ENCODE measurements around the gene CIB1. TPM values are rescaled to one million over a fixed set of nuclear protein-coding genes. Genes with fewer than 3 reads are reported as not detected.
"Not testable (repeated sequence)": the region's sequence is repeated elsewhere in the genome, so short reads cannot be mapped to it uniquely, and the experiment has no call there.

Gene CIB1
- total and polyA plus RNA-seq, 4 donors = 11.5 to 32.9 (median 29.0) TPM

- Histone ChIP-seq H3K36me3 (ENCODE audit: control insufficient read depth, insufficient read depth, low read length) (no peaks in the 10 kb centered on the region), H3K9me3 (ENCODE audit: control insufficient read depth, insufficient read depth, low read length) (no peaks in the 10 kb centered on the region), H3K4me3 (ENCODE audit: low read depth, low read length) (no peak overlapping the region), H3K27me3 (ENCODE audit: control insufficient read depth, insufficient read depth, low read length) (no peaks in the 10 kb centered on the region), H3K27ac (ENCODE audit: low read depth, low read length) (peak overlapping the region; percentile 15), H3K4me1 (ENCODE audit: control insufficient read depth, insufficient read depth, low read length) (peaks cover 55% of the 10 kb centered on the region)
- no peak for DNase-seq (ENCODE audit: low read depth in 4 of 6, low spot score in 6 of 6)
- WGBS (ENCODE audit: insufficient coverage) = 77% methylated on average over 6 of the region's 10 CpGs
Observed at GRCh38 chr15:90189781-90190467, 43.8 kb downstream of the CIB1 start.

- Histone ChIP-seq H3K4me1 (ENCODE audit: control insufficient read depth, insufficient read depth, low read length) (peaks cover 61% of the 10 kb centered on the region), H3K27me3 (ENCODE audit: control insufficient read depth, insufficient read depth, low read length) (peaks cover under 1% of the 10 kb centered on the region), H3K9me3 (ENCODE audit: control insufficient read depth, insufficient read depth, low read length) (no peaks in the 10 kb centered on the region), H3K27ac (ENCODE audit: low read depth, low read length) (no peak overlapping the region), H3K36me3 (ENCODE audit: control insufficient read depth, insufficient read depth, low read length) (no peaks in the 10 kb centered on the region), H3K4me3 (ENCODE audit: low read depth, low read length) (no peak overlapping the region)
- 95% methylated on average over 5 of the region's 8 CpGs for WGBS (ENCODE audit: insufficient coverage)
- DNase-seq (ENCODE audit: low read depth in 4 of 6, low spot score in 6 of 6) = no peak
Observed at GRCh38 chr15:90188914-90189748, 44.6 kb downstream of the CIB1 start.

- H3K27ac ChIP-seq (ENCODE audit: low read depth, low read length); H3K4me3 ChIP-seq (ENCODE audit: low read depth, low read length); DNase-seq (ENCODE audit: low read depth in 4 of 6, low spot score in 6 of 6); H3K9me3 ChIP-seq (ENCODE audit: control insufficient read depth, insufficient read depth, low read length); H3K36me3 ChIP-seq (ENCODE audit: control insufficient read depth, insufficient read depth, low read length); H3K27me3 ChIP-seq (ENCODE audit: control insufficient read depth, insufficient read depth, low read length): not testable (repeated sequence)
- peaks cover 57% of the 10 kb centered on the region for H3K4me1 ChIP-seq (ENCODE audit: control insufficient read depth, insufficient read depth, low read length)
- 92% methylated on average over 6 of the region's 7 CpGs for WGBS (ENCODE audit: insufficient coverage)
Observed at GRCh38 chr15:90188065-90188464, 45.7 kb downstream of the CIB1 start.

GRCh38 chr15:90187257-90187868 lies 46.4 kb downstream of the CIB1 start:
- peak overlapping the region; percentile 17 for H3K27ac ChIP-seq (ENCODE audit: low read depth, low read length)
- peaks cover 2% of the 10 kb centered on the region for H3K27me3 ChIP-seq (ENCODE audit: control insufficient read depth, insufficient read depth, low read length)
- no peaks in the 10 kb centered on the region for H3K36me3 ChIP-seq (ENCODE audit: control insufficient read depth, insufficient read depth, low read length)
- H3K4me3 ChIP-seq (ENCODE audit: low read depth, low read length) = no peak overlapping the region
- H3K9me3 ChIP-seq (ENCODE audit: control insufficient read depth, insufficient read depth, low read length) = no peaks in the 10 kb centered on the region
- 16% methylated on average over 4 of the region's 8 CpGs for WGBS (ENCODE audit: insufficient coverage)
- DNase-seq (ENCODE audit: low read depth in 4 of 6, low spot score in 6 of 6) = peak in 1 of 6 donors; percentile 50
- H3K4me1 ChIP-seq (ENCODE audit: control insufficient read depth, insufficient read depth, low read length) = peaks cover 50% of the 10 kb centered on the region

GRCh38 chr15:90184786-90185704 lies 48.7 kb downstream of the CIB1 start:
- Histone ChIP-seq H3K27me3 (ENCODE audit: control insufficient read depth, insufficient read depth, low read length) (peaks cover 2% of the 10 kb centered on the region), H3K36me3 (ENCODE audit: control insufficient read depth, insufficient read depth, low read length) (no peaks in the 10 kb centered on the region), H3K4me1 (ENCODE audit: control insufficient read depth, insufficient read depth, low read length) (peaks cover 33% of the 10 kb centered on the region), H3K4me3 (ENCODE audit: low read depth, low read length) (peak overlapping the region; percentile 46), H3K9me3 (ENCODE audit: control insufficient read depth, insufficient read depth, low read length) (no peaks in the 10 kb centered on the region), H3K27ac (ENCODE audit: low read depth, low read length) (peak overlapping the region; percentile 80)
- DNase-seq (ENCODE audit: low read depth in 4 of 6, low spot score in 6 of 6) = peak in 2 of 6 donors; percentile 88 to 89
- WGBS (ENCODE audit: insufficient coverage) = under 1% methylated on average over 58 of the region's 67 CpGs

GRCh38 chr15:90184119-90184785 lies 49.5 kb downstream of the CIB1 start:
- Histone ChIP-seq H3K4me1 (ENCODE audit: control insufficient read depth, insufficient read depth, low read length) (peaks cover 29% of the 10 kb centered on the region), H3K27ac (ENCODE audit: low read depth, low read length) (peak overlapping the region; percentile 80), H3K4me3 (ENCODE audit: low read depth, low read length) (peak overlapping the region; percentile 46), H3K27me3 (ENCODE audit: control insufficient read depth, insufficient read depth, low read length) (peaks cover 2% of the 10 kb centered on the region), H3K36me3 (ENCODE audit: control insufficient read depth, insufficient read depth, low read length) (no peaks in the 10 kb centered on the region), H3K9me3 (ENCODE audit: control insufficient read depth, insufficient read depth, low read length) (no peaks in the 10 kb centered on the region)
- DNase-seq (ENCODE audit: low read depth in 4 of 6, low spot score in 6 of 6) = peak in 2 of 6 donors; percentile 40 to 48
- 13% methylated on average over 18 of the region's 27 CpGs for WGBS (ENCODE audit: insufficient coverage)

GRCh38 chr15:90181776-90182175 lies 52.0 kb downstream of the CIB1 start:
- no peaks in the 10 kb centered on the region for H3K36me3 ChIP-seq (ENCODE audit: control insufficient read depth, insufficient read depth, low read length)
- H3K27me3 ChIP-seq (ENCODE audit: control insufficient read depth, insufficient read depth, low read length) = peaks cover 2% of the 10 kb centered on the region
- peaks cover 30% of the 10 kb centered on the region for H3K4me1 ChIP-seq (ENCODE audit: control insufficient read depth, insufficient read depth, low read length)
- H3K9me3 ChIP-seq (ENCODE audit: control insufficient read depth, insufficient read depth, low read length) = no peaks in the 10 kb centered on the region
- H3K27ac ChIP-seq (ENCODE audit: low read depth, low read length) = no peak overlapping the region
- 30% methylated on average over 2 of the region's 2 CpGs for WGBS (ENCODE audit: insufficient coverage)
- H3K4me3 ChIP-seq (ENCODE audit: low read depth, low read length) = no peak overlapping the region
- DNase-seq (ENCODE audit: low read depth in 4 of 6, low spot score in 6 of 6) = peak in 1 of 6 donors; percentile 11

Measured in spinal cord (tissue), 10 donors.